ENCODE measurements around the gene FASLG.
"Not testable (repeated sequence)": the region's sequence is repeated elsewhere in the genome, so short reads cannot be mapped to it uniquely, and the experiment has no call there.

The FASLG gene

DNA sequence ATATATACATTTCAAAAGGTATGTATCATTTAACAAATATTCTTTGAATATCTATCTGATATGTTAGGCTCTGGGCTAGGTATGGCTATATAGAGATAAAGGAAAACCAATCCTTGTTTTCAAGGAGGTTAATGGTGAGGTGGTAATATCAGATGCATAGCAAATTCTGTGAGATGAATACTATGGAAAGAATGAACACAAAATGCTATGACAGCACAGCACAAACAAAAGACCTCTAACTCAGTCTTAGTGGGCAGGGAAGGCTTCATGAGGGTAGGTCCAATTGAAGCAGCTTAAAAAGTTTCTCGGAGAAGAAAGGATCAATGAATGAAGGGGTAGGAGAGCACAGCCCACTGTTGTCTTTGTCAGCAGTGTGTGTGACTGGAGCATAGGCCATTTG lies 27.2 kb downstream of the FASLG start:
- no peak for DNase-seq

DNA sequence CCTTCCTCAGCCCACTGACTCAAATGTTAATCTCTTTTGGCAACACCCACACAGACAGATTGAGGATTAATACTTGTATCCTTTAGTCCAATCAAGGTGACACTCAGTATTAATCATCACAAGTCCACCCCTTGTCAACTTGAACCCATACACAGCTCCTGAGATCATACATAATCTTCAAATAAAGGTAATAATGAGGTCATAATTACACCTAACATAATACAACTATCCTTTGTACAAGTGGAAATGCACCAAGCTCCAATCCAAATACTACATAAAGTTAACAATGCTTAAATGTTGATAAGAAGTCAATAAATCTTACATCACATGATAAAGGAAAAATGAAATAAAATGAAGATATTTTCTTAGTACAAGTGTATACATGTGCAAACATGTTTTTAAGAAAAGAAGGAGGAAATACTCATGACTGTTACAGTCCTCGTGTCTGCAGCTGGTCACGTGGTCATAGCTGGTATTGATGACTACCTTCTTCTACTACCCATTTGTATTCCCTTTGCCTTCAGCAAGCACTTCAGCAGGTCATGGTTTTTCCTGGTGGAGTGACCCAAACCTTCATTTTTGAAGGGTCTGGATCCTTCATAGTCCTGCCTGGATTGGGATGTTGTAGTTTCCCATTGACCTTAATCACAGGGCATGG lies 29.7 kb downstream of the FASLG start:
- DNase-seq: not testable (repeated sequence)

DNA sequence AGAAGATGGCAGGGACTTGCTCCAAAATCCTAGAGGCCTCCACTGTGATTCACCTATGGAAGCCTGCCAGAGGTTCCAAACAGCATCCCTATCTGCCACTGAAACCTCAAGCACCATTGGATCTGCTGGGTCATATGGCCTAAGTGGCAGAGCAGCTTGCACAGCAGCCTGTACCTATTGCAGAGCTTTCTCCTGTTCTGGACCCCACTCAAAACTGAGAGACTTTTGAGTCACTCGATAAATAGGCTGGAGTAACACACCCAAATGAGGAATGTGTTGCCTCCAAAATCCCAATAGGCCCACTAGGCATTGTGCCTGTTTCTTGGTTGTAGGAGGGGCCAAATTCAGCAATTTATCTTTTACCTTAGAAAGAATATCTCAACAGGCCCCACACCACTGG lies 32.0 kb downstream of the FASLG start:
- DNase-seq: not testable (repeated sequence)

DNA sequence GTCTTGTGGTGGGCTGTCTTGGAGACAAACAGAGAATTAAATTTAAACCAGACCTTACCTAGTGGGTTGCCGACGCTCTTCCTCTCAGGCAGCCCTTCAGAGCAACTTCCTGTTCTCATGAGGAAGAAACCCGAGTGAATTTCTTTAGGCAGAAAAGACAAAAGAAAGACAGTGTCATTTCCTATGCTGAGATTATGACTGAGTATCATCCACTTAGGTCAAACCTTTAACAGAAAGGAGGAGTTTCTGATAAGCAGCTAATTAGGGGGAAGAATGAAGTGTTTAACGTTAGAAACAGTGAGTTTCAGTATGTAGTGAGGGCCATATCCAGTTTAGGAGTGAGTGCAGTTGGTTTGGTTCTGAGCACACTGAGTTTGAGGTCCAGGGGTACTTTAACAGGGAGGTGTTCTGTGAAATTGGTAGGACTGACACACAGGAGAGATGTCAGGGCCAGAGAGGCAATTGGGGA lies 38.7 kb downstream of the FASLG start:
- peak; percentile 80 for DNase-seq

DNA sequence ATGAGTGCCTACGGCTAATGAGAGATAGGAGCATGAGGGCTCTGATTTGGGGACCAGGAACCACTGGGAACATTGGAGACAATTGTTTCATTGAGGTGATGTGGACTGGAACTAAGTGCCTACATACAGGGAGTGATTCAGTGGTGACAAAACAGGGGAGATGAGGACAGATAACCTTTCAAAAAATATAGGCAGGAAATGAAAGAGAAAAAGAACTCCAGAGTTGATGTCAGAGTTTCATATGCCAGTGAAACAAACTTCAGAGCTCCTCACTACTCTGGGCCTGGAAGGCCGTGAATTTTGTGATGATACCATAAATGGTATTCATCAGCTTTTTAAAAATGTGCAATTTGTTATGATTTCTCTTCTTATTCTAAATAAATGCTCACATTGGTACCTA lies 39.3 kb downstream of the FASLG start:
- peak; percentile 83 for DNase-seq

DNA sequence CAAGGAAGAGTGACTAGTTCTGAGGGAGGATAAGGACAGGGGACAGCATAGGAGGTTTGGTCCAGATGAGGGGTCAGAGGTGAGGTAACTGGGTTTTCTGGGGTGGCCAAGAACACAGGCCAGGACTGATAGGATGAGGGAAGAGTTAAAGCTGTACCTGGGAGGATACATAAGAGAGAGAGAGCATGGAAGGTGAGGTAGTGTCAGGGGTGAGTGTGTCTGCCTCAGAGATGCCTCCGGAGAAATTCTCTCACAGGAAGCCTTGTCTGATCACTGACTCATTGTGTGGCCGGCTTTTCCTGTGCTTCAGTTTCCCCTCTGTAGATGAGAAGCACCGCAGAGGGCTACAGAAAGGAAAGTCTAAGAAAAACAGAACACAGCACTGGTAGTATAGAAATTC lies 40.2 kb downstream of the FASLG start:
- DNase-seq: peak; percentile 93

DNA sequence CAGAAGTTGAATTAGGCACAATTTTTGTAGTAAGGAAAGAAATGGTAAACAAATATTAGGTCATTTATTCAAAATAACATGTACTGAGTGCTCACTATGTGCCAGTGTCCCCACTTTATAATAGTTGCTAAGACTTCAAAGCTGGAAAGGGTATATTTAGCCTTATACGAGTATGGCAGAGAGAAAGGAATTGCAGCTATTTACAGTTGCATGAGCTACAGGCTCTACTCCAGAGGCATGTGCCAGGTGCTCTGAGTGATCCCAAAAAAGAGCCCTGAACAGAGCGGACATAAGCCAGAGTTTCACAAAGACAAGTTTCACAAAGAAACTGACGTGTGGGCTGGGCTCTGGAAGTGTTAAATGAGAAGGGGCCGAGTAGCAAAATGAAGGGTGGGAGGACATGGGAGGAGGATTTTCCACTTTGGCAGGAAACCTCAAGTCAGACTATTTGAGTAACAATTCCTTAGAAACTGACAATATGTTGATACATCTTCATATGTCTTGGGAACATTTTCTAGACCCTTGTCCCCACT lies 40.9 kb downstream of the FASLG start:
- DNase-seq: no peak

DNA sequence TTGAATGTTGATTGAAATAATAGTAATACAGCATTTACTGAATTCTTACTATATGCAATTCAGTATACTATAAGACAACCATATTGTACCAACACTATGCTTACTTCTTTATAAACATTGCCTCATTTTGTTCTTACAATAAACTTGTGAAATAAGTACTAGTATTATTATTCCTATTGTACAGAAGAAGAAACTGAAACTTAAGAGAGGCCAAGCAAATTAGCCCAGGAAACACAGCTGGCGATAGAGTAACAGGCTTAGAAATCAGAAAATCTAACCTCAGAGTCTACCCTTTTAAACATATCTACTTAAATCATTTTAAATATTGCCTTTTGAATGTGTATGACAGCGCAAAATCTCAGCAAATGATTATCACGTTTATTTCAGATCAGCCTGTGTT lies 41.7 kb downstream of the FASLG start:
- DNase-seq: no peak

DNA sequence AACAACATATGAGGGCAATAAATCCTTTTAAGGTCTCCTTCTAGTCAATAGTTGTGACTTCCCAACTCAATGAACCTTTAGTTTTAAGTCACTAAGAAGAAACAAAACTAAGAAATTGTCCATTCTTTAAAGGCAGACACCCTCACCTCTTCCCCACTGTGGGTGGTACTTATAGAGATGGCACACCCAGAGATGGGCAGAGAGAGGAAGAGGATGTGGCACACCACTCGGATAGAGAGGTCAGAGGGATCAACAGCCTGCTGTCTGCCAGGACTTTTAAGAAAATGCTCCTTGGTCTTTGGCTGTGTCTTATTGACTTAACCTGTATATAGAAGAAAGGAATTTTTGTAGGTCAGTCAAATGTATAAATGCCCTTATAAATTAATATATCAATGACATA lies 45.1 kb downstream of the FASLG start:
- DNase-seq: no peak

DNA sequence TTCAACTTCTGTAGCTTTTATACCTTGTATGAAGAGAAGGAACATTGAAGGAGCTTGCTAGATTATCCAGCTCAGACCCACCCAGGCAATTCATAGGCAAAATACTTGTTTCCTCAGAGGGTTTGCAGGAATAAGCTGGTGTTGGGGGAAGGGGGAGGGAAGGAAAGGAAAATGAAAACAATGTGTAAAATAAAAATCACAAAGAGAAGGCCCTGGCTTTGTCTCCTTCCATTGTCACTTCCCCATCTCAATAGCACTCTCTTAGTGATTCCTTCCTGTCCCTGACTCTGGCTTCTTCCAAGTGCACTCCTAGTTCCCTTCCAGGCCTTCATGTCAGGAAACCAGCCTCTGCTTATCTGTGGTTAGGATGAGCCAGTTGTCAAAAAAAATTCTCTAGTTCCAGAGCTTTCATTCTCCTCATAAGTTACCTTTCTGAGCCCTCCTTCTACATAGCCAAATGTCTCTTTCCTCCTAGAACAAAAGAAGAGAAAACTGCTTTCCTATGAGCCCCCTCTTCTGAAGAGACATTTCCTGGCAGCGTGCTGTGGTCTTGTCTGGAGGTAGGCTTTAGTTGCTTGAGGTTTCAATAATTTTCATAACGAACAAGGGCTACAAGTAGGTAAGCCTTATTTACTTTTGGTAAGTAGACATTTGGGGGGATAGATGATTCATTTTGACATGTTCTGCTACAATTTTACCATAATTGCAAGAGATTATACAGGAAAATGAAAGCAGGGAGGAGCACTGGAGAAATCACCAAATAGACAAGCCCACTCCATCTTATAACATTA lies 45.7 kb downstream of the FASLG start:
- DNase-seq: no peak

DNA sequence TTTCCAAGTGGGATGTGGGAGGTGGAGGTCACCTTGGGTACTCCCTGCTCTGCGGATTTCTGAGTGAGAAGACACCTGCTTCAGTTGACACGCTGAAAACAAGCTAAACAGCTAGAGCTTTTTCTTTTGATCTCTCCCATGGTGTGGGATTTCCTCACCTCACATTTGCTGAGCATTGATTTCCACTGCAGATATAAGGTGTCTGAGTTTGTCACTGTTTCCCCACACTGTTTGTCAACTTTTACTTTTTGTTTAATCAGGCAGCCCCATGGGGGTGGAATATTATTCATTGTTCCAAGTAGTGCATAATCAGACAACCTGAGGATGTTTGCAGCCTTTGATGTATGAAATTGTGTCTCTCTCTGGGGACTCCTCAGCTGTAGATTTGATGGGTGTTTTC lies 49.5 kb downstream of the FASLG start:
- DNase-seq: peak; percentile 76

DNA sequence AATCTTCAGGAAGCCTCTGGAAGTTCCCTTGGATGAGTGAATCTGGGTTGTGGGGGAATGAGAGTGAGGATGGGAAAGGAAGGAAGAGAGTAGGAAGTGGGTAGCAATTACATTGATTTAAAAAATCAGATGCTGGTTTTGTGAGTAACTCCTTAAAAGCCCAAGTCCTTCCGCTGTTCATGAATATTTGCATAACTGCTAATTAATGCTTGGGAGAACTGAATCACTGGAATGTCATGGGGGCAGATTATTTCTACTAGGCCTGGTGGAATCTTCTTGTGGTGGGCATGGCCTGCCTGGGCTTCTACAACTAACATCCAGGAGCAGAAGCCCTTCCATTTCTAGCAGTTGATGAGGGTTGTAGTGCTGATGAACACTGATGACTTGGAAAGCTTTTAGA lies 52.7 kb downstream of the FASLG start:
- DNase-seq: no peak

DNA sequence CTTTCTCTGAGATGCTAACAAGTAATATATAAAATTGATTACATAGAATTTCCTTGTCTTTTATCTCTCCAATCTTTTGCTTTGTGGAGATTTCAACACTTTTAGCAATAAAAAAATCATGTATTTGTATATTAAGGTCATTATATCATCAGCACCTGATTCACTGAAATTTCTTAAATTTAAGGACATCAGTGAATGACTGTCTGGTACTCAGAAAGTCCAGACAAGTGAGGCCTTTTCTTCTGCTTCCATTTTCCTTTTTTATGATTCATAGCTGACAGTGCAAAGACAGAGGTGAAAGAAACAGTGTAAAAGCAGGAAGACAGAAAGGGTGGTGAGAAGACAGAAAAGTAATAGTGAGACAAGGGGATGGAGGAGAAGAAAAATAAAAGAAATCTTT lies 54.6 kb downstream of the FASLG start:
- peak; percentile 35 for DNase-seq
